Panc1 (cell line): Measurements from ENCODE around the gene PIGP. TPM values are rescaled to one million over a fixed set of nuclear protein-coding genes. Genes with fewer than 3 reads are reported as not detected.

Experiments
- ATAC-seq: fragments of 200-7000 bp; cut with Tn5 transposase; 2 replicates; pipeline ENCODE4 v1.9.1; 2020; ENCODE audit warnings: mild to moderate bottlenecking, moderate library complexity
- BruUV-seq: library from RNA; stranded (reverse); fragments of 400-500 nt; replicated peaks from 2 replicates; lab custom pipeline; 2021; lab: Mats Ljungman, UMichigan
- CTCF ChIA-PET: fragments of 300-600 bp; sonication (Branson Sonifier 250); formaldehyde crosslinking; loops from one replicate; lab custom pipeline; 2022; ENCODE audit warnings: antibody characterized with exemption; lab: Charles Lee
- POLR2A ChIA-PET: fragments of 300-600 bp; sonication (Branson Sonifier 250); formaldehyde crosslinking; loops from one replicate; lab custom pipeline; 2022; ENCODE audit warnings: antibody characterized with exemption; lab: Charles Lee
- DNase-seq: peaks from one replicate; pipeline ENCODE4 v3.0.0-alpha.2; 2010; ENCODE audit warnings: low read depth, low spot score
- H3K27ac ChIP-seq: 2 replicates; pipeline ENCODE4 v1.5.1; 2011; ENCODE audit warnings: mild to moderate bottlenecking, low read length, inconsistent platforms
- H3K27me3 ChIP-seq: fragments of 200-500 bp; sonication (Bioruptor generic); 2 replicates; pipeline ENCODE4 v1.6.0; 2014; ENCODE audit warnings: low read length, inconsistent platforms; ENCODE audit not compliant: control insufficient read depth, insufficient read depth
- H3K36me3 ChIP-seq: fragments of 200-500 bp; sonication (Bioruptor generic); 2 replicates; pipeline ENCODE4 v1.5.1; 2014; ENCODE audit warnings: inconsistent platforms, mild to moderate bottlenecking, low read length, moderate library complexity; ENCODE audit not compliant: control insufficient read depth, insufficient read depth
- H3K4me1 ChIP-seq: 2 replicates; pipeline ENCODE4 v1.5.1; 2011; ENCODE audit warnings: inconsistent platforms, mild to moderate bottlenecking, low read length, moderate library complexity; ENCODE audit not compliant: control insufficient read depth, insufficient read depth
- H3K4me3 ChIP-seq, 2 experiments: 2 replicates each; pipeline ENCODE4 v1.5.1; 2011 to 2012; ENCODE audit warnings: low read depth in 2 of 2, low read length in 2 of 2, mild to moderate bottlenecking in 2 of 2, inconsistent platforms in 1 of 2, moderate library complexity in 1 of 2
- H3K9me3 ChIP-seq: fragments of 200-500 bp; sonication (Bioruptor generic); 2 replicates; pipeline ENCODE4 v1.5.1; 2014; ENCODE audit warnings: low read depth, mild to moderate bottlenecking, inconsistent platforms, low read length, moderate library complexity; ENCODE audit not compliant: control insufficient read depth, insufficient read depth
- POLR2AphosphoS5 ChIP-seq: IDR thresholded peaks from 2 replicates; pipeline ENCODE4 v1.6.1; 2012; ENCODE audit warnings: mild to moderate bottlenecking, low read depth, low read length, moderate library complexity
- SIN3A ChIP-seq: IDR thresholded peaks from 2 replicates; pipeline ENCODE4 v1.6.1; 2012; ENCODE audit warnings: low read depth, mild to moderate bottlenecking, low read length, moderate library complexity, borderline replicate concordance; ENCODE audit not compliant: insufficient read depth
- TCF7L2 ChIP-seq: IDR thresholded peaks from 2 replicates; pipeline ENCODE4 v1.6.1; 2011; ENCODE audit warnings: mild to moderate bottlenecking, low read depth, low read length, inconsistent platforms
- in situ Hi-C: cut with HindIII; loops from 2 replicates; pipeline ENCODE4 v1.10.0; 2016; ENCODE audit warnings: low sequenced_read_pairs, low pct_unique_long_range_greater_than_20kb
- intact Hi-C: fragments of 100-400 bp; cut with micrococcal nuclease; formaldehyde crosslinking; loops from one replicate; pipeline ENCODE4 v1.10.0; 2022; ENCODE audit not compliant: unreplicated experiment
- total RNA-seq: library from RNA; stranded (reverse); gene quantifications from one replicate; pipeline ENCODE4 v1.2.1, GENCODE V29; 2021; ENCODE audit not compliant: unreplicated experiment
- TF ChIP-seq, protein P1 (sequence below): fragments of 450-650 bp; IDR thresholded peaks from 2 replicates; pipeline ENCODE4 v1.5.1; 2017; ENCODE audit warnings: mild to moderate bottlenecking
- TF ChIP-seq, protein P2 (sequence below), 2 experiments: IDR thresholded peaks; 2 replicates each; pipeline ENCODE4 v1.6.1; 2011 to 2012; ENCODE audit warnings: low read depth in 2 of 2, control low read depth in 1 of 2, low read length in 1 of 2, mild to moderate bottlenecking in 1 of 2, moderate library complexity in 1 of 2; ENCODE audit not compliant: insufficient read depth in 1 of 2

The PIGP gene
- total RNA-seq, 1 experiment from 2014 or later = 16.1 TPM

DNA sequence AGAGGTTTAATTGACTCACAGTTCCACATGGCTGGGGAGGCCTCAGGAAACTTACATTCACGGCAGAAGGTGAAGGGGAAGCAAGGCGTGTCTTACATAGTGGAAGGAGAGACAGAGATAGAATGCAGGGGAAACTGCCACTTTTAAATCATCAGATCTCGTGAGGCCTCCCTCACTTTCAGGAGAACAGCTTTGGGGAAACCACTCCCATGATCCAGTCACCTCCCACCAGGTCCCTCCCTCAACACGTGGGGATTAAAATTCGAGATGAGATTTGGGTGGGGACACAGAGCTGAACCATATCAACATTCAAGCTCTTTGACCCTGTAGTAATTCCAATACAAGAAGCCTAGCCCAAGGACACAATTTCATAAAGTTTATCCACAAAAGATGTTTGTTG lies 13.7 kb downstream of the PIGP start:
- CTCF ChIA-PET = no interaction called here
- TF ChIP-seq TCF7L2 = no peak
- no peak for TF ChIP-seq SIN3A
- TF ChIP-seq POLR2AphosphoS5 = no peak
- TF ChIP-seq, protein P1, sequence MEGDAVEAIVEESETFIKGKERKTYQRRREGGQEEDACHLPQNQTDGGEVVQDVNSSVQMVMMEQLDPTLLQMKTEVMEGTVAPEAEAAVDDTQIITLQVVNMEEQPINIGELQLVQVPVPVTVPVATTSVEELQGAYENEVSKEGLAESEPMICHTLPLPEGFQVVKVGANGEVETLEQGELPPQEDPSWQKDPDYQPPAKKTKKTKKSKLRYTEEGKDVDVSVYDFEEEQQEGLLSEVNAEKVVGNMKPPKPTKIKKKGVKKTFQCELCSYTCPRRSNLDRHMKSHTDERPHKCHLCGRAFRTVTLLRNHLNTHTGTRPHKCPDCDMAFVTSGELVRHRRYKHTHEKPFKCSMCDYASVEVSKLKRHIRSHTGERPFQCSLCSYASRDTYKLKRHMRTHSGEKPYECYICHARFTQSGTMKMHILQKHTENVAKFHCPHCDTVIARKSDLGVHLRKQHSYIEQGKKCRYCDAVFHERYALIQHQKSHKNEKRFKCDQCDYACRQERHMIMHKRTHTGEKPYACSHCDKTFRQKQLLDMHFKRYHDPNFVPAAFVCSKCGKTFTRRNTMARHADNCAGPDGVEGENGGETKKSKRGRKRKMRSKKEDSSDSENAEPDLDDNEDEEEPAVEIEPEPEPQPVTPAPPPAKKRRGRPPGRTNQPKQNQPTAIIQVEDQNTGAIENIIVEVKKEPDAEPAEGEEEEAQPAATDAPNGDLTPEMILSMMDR = no peak
- TF ChIP-seq, protein P2, sequence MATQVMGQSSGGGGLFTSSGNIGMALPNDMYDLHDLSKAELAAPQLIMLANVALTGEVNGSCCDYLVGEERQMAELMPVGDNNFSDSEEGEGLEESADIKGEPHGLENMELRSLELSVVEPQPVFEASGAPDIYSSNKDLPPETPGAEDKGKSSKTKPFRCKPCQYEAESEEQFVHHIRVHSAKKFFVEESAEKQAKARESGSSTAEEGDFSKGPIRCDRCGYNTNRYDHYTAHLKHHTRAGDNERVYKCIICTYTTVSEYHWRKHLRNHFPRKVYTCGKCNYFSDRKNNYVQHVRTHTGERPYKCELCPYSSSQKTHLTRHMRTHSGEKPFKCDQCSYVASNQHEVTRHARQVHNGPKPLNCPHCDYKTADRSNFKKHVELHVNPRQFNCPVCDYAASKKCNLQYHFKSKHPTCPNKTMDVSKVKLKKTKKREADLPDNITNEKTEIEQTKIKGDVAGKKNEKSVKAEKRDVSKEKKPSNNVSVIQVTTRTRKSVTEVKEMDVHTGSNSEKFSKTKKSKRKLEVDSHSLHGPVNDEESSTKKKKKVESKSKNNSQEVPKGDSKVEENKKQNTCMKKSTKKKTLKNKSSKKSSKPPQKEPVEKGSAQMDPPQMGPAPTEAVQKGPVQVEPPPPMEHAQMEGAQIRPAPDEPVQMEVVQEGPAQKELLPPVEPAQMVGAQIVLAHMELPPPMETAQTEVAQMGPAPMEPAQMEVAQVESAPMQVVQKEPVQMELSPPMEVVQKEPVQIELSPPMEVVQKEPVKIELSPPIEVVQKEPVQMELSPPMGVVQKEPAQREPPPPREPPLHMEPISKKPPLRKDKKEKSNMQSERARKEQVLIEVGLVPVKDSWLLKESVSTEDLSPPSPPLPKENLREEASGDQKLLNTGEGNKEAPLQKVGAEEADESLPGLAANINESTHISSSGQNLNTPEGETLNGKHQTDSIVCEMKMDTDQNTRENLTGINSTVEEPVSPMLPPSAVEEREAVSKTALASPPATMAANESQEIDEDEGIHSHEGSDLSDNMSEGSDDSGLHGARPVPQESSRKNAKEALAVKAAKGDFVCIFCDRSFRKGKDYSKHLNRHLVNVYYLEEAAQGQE (IDR thresholded peaks at IDR 0.05; ENCODE audit: insufficient read depth in 1 of 2, low read depth in 2 of 2, low read length in 1 of 2) = no peak
- Histone ChIP-seq H3K27me3 (no peaks in the 10 kb centered on the region), H3K36me3 (no peaks in the 10 kb centered on the region), H3K4me3 (no peak overlapping the region), H3K9me3 (no peaks in the 10 kb centered on the region), H3K4me1 (peaks cover 13% of the 10 kb centered on the region), H3K27ac (0 out of 2 replicates have a peak overlapping the region, but pooled peaks have one; percentile 17)
- ATAC-seq (no peak), DNase-seq (no peak)
- intact Hi-C loops (no loop called here), in situ Hi-C loops (no loop called here)
- BruUV-seq = no TSS peak
- POLR2A ChIA-PET = no interaction called here

DNA sequence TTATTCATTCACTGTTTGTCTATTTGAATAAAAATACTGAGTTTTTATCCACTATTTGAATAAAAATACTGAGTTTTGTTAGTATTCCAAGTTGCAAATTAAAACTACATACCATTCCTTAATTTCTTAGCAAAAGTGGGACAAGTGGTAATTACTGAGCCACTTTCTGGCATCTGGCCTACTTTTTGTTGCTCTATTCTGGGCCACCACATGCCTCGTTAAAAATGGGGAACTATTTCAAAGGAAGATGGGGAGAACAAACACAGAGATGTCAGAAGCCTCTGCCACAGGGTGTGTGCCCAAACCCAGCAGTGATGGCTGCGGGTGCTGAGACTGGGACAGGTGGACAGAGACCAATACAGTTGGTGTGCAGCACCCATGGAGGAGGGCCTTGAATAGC lies 14.6 kb downstream of the PIGP start:
- no peak overlapping the region for H3K4me3 ChIP-seq
- TF ChIP-seq, protein P2 (IDR thresholded peaks at IDR 0.05; ENCODE audit: insufficient read depth in 1 of 2, low read depth in 2 of 2, low read length in 1 of 2) = no peak
- TF ChIP-seq SIN3A (no peak), TCF7L2 (no peak), POLR2AphosphoS5 (no peak)
- TF ChIP-seq, protein P1 = no peak
- intact Hi-C loops = no loop called here
- no peak overlapping the region for H3K27ac ChIP-seq
- ATAC-seq (no peak), DNase-seq (no peak)
- no peaks in the 10 kb centered on the region for H3K27me3 ChIP-seq
- no peaks in the 10 kb centered on the region for H3K36me3 ChIP-seq
- ChIA-PET POLR2A (no interaction called here), CTCF (no interaction called here)
- no TSS peak for BruUV-seq
- H3K4me1 ChIP-seq = peaks cover 13% of the 10 kb centered on the region
- in situ Hi-C loops = no loop called here
- H3K9me3 ChIP-seq = no peaks in the 10 kb centered on the region
